ENCODE results near the gene TESPA1.

TESPA1 gene

DNA sequence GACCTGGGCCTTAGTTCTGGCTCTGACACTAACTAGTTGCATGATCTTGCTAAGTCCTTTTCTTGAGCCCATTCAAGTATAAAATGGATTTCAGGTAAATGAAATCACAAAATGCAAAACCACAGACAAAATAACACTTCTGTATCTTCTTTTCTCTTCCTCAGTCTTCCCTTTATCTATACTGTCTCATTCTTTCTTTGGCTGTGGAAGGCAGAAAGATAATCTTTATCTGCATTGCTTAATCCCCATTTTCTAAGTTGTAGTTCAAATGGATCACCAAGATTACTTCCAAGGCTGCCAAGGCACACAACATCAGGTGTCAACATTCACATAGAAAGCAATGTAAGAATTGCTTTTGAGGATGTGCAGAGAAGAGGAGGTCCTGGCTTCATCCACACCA lies 30.3 kb downstream of the TESPA1 start:
- TF ChIP-seq CTCF (IDR thresholded peaks at IDR 0.05), result no peak

DNA sequence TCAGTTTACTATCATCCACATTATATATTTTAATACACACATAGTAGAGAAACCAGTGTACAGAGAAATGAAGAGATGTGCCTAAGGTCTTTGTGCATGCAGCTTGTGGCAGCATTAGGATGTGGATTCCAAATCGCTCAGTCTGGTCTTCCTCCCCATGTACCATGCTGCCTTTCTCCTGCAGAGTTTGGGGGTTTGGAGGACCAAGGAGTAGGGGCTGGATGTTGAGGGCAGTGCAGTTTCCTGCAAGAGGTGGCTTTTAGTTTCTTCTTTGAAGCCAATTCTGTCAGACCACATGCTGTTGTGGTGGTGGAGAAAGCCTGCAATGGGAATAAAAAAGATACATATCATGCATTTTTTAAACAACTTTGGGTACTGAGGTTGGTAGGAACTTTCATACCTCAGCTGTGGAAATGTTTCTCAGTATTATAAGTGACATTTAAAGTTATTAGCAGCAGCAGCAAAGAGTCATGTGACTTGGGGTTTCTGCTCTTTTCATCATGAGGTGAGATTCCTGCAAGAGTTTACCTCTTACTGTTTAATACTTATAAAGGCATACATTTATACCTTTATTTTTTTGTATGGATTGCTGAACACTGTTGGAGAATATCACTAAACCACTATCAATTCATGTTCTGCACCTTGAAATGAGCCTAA lies 34.4 kb downstream of the TESPA1 start:
- TF ChIP-seq CTCF (IDR thresholded peaks at IDR 0.05), result no peak

GRCh38 chr12:54949073-54949711 lies 35.4 kb downstream of the TESPA1 start:
- no peak for TF ChIP-seq CTCF (IDR thresholded peaks at IDR 0.05)

DNA sequence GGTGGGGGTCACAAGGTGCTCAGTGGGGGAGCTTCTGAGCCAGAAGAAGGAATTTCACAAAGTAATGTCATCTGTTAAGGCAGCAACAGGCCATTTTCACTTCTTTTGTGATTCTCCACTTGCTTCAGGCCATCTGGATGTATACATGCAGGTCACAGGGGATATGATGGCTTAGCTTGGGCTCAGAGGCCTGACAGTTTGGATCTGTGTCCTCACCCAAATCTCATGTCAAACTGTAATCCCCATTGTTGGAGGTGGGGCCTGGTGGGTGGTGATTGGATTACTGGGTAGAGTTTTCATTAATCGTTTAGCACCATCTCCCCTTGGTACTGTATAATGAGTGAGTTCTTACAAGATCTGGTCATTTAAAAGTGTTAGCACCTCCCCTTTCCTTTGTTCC lies 36.4 kb downstream of the TESPA1 start:
- TF ChIP-seq CTCF (IDR thresholded peaks at IDR 0.05), result no peak

GRCh38 chr12:54945082-54945481 lies 39.5 kb downstream of the TESPA1 start:
- TF ChIP-seq CTCF (IDR thresholded peaks at IDR 0.05), result no peak

GRCh38 chr12:54941659-54942058 lies 42.9 kb downstream of the TESPA1 start:
- no peak for TF ChIP-seq CTCF (IDR thresholded peaks at IDR 0.05)

GRCh38 chr12:54940727-54941315 lies 43.7 kb downstream of the TESPA1 start:
- no peak for TF ChIP-seq CTCF (IDR thresholded peaks at IDR 0.05)
